Activated CD4-positive, alpha-beta T cell treated with anti-CD3 and anti-CD28 coated beads, Interleukin-2, Interleukin-4, amounts not matched to agents 100 ng/mL and 50 ng/mL, durations not matched to agents 16 hours and 8 hours (primary cell): ENCODE measurements around the gene FALEC.

Experiments
- DNase-seq: peaks from one replicate; pipeline ENCODE4 v3.0.0-alpha.2; 2020; ENCODE audit warnings: low spot score

The FALEC gene

GRCh38 chr1:150515328-150516049 is at the start of gene FALEC:
Gene FALEC, plus strand, starts transcription at chr1:150515752.
- DNase-seq, result peak; percentile 95

- DNase-seq, result no peak
Observed at GRCh38 chr1:150466964-150467363, 48.6 kb upstream of the FALEC start.

- DNase-seq, result no peak
Observed at GRCh38 chr1:150469291-150469690, 46.3 kb upstream of the FALEC start.

- DNase-seq, result no peak
Observed at GRCh38 chr1:150472601-150473200, 42.9 kb upstream of the FALEC start.

GRCh38 chr1:150473659-150474058 is 41.9 kb upstream of the FALEC start:
- no peak for DNase-seq

GRCh38 chr1:150474869-150475268 is 40.7 kb upstream of the FALEC start:
- DNase-seq, result no peak

DNA sequence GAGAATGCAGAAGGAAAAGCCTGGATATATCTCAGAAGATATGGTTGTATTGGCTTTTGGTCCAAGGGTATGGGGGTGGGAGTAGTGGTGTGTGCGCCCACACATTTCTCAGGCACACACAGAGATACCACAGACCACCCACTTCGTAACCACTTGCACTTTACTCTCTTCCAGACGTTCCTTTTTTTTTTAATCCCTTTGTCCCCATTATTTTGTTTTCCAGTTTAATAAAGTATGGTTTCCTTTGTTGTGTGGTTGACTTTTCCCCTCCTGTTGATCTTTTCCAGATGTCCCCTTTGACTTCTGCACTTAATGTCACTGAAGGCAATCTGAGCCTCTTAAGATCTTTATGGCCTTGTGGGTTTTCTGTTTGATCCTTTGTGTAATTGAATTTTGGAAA is 38.8 kb upstream of the FALEC start:
- no peak for DNase-seq

DNA sequence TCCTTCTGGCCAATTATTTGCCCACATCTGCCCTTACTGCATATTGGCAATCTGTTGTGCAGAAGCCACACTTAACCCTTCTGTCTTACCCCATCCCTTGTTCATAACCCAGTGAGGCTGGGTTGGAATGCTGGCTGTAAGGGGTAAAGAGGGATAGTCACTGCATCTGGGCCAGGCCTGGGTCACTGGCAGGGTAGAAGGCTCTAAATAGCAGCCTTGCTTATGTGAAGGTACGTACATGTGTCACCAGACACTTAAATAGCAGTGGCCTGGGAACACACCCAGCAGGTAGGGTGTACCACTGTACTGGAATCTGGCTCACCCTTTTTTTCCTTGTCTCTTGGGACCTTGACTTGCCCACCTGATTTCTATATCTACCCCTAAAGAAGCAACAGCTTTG is 38.2 kb upstream of the FALEC start:
- no peak for DNase-seq

GRCh38 chr1:150477733-150478132 is 37.8 kb upstream of the FALEC start:
- no peak for DNase-seq

DNA sequence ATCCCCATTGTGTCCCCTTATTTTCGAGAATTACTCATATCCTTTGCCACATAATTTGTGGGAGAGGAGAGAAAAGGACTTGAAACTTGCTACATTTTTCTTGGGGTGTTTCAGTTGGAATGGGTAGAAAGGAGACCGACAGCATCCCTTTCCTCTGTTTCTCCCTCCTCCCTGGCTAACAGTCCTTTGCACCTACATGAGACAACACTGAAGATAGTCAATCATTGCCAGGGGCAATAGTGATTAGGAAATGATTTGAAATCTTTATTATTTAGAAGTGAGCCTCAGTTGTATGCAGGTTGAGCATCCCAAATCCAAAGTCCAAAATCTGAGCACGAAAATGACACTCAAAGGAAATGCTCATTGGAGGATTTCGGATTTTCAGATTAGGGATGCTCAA is 36.2 kb upstream of the FALEC start:
- no peak for DNase-seq

DNA sequence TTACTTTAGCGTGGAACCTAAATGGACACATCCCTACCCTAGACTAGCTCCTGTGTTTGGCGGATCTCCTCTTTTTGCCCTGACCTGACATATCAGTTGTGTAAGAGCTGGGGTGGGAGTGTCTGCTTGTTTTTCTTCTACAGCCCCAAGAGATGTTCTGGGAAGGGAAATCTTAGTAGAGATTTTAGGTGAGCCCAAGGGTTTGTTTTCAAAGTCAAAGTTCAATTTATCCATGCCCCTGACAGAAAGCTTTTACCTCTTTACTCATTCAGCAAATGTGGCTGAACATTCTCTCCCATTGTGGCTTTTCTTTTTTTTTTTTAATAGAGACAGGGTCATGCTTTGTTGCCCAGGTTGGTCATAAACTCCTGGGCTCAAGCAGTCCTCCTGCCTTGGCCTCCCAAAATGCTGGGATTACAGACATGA is 35.6 kb upstream of the FALEC start:
- DNase-seq, result no peak

- no peak for DNase-seq
Observed at GRCh38 chr1:150484431-150484830, 31.1 kb upstream of the FALEC start.

DNA sequence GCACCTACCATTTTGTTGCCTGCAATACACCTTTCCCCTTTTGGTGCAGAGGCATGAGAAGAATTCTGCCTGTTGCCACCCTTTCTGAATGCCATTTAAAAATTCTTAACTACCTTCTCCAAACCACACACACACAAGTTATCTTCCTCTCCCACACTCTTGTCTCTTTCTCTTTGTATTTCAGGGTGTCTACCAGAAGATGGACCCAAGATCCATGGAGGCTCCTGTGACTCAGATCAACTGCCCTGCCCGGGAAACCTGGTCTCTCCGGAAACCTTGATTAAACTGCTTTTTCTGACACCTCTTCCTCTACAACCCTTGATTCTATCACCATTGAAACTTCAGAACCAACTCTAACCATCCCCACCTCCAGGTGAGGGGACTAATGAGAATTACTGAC is 30.7 kb upstream of the FALEC start:
- no peak for DNase-seq

- peak; percentile 100 for DNase-seq
Observed at GRCh38 chr1:150486966-150487762, 28.4 kb upstream of the FALEC start, which contains the start of gene TARS2. Gene TARS2, plus strand, starts transcription at chr1:150487419. Its CDS starts 32 bp downstream, at chr1:150487451.

DNA sequence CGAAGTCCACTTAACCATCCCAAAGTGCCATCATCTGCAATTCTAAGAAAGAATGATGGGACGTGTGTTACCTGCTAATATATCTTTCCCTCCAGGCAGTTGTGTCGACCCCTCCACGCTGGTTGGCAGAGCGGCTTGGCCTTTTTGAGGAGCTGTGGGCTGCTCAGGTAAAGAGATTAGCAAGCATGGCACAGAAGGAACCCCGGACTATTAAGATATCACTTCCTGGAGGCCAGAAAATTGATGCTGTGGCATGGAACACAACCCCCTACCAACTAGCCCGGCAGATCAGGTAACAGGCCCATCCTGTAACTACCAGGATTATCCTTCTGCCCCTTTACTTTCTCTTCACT is 27.8 kb upstream of the FALEC start:
- no peak for DNase-seq

DNA sequence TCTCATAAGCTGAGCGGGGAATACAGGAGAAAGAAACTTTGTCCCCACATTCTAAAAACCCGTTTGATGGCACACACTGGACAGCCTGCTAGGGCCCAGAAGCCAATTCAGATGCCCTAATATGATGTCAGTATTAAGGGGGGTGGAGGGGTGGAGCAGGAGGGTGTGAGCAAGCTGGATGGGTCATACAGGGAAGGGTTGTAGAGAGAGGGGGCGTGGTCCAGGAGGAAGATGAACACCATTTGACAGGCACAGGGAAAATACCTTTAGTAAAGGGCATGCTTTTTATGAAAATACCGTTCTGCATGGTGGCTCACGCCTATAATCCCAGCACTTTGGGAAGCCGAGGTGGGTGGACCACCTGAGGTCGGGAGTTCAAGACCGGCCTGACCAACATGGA is 22.4 kb upstream of the FALEC start:
- DNase-seq, result no peak

DNA sequence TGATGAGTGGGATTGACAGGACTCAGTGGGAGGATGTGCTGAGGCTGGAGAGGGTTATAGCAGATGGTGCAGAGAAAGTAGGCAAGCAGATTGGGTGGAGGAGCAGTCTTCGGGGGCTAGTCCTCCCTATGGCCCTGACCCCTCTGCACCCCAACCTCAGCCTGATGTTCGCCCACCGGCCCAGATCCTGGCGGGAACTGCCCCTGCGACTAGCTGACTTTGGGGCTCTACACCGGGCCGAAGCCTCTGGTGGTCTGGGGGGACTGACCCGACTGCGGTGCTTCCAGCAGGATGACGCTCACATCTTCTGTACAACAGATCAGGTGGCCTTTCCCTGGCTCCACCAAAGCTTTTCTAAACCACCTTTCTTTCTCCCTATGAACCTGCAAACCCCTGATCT is 17.2 kb upstream of the FALEC start:
- no peak for DNase-seq

GRCh38 chr1:150505431-150505830 is 10.1 kb upstream of the FALEC start:
- no peak for DNase-seq

DNA sequence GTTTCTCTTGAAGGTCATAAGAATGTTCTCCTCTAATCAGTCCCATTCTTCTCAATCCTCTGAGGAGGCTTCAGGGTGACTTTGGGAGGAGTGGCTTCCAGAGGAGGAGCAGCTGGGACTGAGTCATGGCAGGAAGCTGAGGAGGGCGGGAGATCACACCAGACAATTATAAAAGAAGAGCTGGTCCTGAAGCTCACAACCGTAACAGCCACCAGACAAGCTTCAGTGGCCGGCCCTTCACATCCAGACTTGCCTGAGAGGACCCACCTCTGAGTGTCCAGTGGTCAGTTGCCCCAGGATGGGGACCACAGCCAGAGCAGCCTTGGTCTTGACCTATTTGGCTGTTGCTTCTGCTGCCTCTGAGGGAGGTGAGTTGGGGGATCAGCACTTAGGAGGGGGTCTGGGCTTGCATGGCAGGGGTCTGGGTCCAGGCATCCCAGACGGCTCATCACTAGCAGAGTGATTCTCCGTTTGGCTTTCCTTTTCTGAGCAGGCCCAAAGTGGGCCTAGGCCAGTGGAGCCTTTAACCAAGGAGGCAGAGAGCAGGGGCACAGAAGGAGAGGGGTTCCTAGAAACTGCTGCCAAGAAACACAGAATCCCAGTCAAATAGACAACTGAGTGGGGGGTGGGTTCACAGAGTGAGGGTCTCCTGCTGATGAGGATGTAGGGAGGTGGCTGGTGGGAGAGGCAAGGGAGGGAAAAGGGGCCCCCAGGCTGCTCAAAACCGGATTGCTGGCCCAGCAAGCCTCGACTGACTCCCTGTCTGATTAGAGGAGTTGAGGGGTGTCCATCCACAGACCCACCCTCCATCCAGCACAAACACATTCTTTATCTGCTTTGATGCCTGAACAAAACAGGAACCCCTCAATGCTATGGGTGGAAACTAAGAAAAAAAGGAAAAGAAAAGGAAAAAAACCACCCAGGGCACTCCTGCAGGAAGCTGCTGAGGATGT is 7.4 kb upstream of the FALEC start, which contains the start of gene ECM1:
TSS of gene ECM1 (plus strand) at position 198 of the 953 bp plus-strand sequence. CDS start at position 299, 101 bp downstream.
- DNase-seq, result peak; percentile 24

DNA sequence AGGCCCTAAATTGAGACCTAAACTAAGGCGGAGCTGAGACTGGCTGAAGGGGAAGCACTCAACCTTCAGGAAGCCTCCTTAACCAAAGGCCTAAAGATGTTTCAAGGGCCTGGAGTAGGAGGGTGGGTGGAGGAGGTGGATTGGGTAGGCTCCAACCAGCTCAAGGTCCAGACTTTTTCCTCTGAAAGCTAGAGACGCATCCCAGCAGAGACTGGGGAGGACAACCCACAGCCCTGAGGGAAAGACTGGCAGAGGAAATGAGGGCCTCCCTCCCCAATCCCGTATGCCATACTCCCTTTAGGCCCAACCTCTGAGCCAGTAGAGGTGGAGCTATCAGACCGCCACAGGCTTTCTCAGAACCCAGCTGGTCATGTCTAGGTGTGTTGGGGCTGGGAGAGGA is 6.6 kb upstream of the FALEC start:
- DNase-seq, result no peak

DNA sequence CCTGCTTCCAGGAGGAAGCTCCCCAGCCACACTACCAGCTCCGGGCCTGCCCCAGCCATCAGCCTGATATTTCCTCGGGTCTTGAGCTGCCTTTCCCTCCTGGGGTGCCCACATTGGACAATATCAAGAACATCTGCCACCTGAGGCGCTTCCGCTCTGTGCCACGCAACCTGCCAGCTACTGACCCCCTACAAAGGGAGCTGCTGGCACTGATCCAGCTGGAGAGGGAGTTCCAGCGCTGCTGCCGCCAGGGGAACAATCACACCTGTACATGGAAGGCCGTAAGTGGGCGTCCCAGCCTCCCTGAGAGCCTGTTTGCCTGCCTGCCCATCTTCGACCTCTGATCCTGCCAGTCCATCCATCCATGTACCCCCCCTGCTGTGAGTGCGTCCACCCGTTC is 4.0 kb upstream of the FALEC start:
- DNase-seq, result no peak
